C4-2B (cell line): ENCODE measurements around the gene ACSM3.

Experiments used
- H3K27ac ChIP-seq: fragments of 450-650 bp; 2 replicates; pipeline ENCODE4 v1.5.1; 2017
- CTCF ChIP-seq: fragments of 450-650 bp; conservative IDR thresholded peaks from 2 replicates; pipeline ENCODE4 v1.5.1; 2017; ENCODE audit warnings: mild to moderate bottlenecking
- ZFX ChIP-seq: fragments of 450-650 bp; IDR thresholded peaks from 2 replicates; pipeline ENCODE4 v1.6.1; 2017

Gene ACSM3

GRCh38 chr16:20807862-20808261, 44.0 kb downstream of the ACSM3 start:
- TF ChIP-seq CTCF (no peak), ZFX (no peak)
- peak overlapping the region; percentile 98 for H3K27ac ChIP-seq

- TF ChIP-seq CTCF = no peak
- TF ChIP-seq ZFX = no peak
- H3K27ac ChIP-seq = no peak overlapping the region
Measured at GRCh38 chr16:20811889-20812439, 48.1 kb downstream of the ACSM3 start.

- TF ChIP-seq ZFX (no peak), CTCF (no peak)
- no peak overlapping the region for H3K27ac ChIP-seq
Measured at GRCh38 chr16:20812510-20812909, 48.7 kb downstream of the ACSM3 start.

GRCh38 chr16:20814784-20815183, 51.0 kb downstream of the ACSM3 start:
- H3K27ac ChIP-seq = no peak overlapping the region
- TF ChIP-seq ZFX = no peak
- no peak for TF ChIP-seq CTCF

GRCh38 chr16:20818929-20819585, 55.2 kb downstream of the ACSM3 start:
- no peak for TF ChIP-seq ZFX
- no peak for TF ChIP-seq CTCF
- H3K27ac ChIP-seq = no peak overlapping the region

- TF ChIP-seq ZFX (no peak), CTCF (no peak)
- no peak overlapping the region for H3K27ac ChIP-seq
Measured at GRCh38 chr16:20821682-20822081, 57.9 kb downstream of the ACSM3 start.

GRCh38 chr16:20822521-20823325, 58.9 kb downstream of the ACSM3 start:
- no peak overlapping the region for H3K27ac ChIP-seq

More at GRCh38 chr16:20822521-20823325, 58.9 kb downstream of the ACSM3 start:
- TF ChIP-seq ZFX (no peak), CTCF (no peak)
